GM10266 (cell line): ENCODE results near the gene SLAMF1.
A peak's percentile ranks its signal among the peaks of the same experiment; 100 is the strongest.
"Not testable (repeated sequence)": the region's sequence is repeated elsewhere in the genome, so short reads cannot be mapped to it uniquely, and the experiment has no call there.

Source experiments
- DNase-seq: peaks from one replicate; pipeline ENCODE4 v3.0.0; 2012; ENCODE audit errors: extremely low spot score
- TF ChIP-seq, protein P1 (sequence below): IDR thresholded peaks from 2 replicates; pipeline ENCODE4 v1.5.1; 2012; ENCODE audit warnings: mild to moderate bottlenecking, low read depth; ENCODE audit not compliant: control insufficient read depth, insufficient read depth; ENCODE audit errors: missing control alignments

Gene SLAMF1, protein sequence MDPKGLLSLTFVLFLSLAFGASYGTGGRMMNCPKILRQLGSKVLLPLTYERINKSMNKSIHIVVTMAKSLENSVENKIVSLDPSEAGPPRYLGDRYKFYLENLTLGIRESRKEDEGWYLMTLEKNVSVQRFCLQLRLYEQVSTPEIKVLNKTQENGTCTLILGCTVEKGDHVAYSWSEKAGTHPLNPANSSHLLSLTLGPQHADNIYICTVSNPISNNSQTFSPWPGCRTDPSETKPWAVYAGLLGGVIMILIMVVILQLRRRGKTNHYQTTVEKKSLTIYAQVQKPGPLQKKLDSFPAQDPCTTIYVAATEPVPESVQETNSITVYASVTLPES

DNA sequence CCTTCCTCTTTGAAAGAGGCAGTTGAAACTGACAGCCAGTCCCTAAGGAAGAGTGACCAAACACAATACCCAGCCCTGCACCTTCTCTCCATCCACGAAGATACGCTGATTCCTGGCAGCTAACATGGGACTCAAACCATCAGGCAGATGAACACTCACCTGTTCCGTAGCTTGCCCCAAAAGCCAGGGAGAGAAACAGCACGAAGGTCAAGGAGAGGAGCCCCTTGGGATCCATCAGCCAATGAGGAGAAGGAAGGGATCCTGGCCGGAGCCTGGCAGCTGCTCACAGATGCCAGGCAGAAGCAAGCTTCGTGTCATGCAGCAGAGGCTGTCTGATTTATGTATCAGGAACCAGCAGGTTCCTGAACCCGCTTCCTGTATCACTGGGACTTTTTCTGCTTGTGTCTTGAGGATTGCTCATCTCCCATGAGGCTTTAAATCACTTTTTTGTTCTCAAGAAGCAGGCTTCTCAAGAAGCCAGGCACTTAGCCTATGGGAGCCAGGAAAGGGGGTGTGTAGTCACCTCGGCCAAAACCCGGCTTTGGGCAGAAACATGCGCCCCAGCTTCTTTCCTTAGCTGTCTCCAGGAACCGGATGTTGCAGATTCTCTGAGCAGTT is at the start of gene SLAMF1:
Gene SLAMF1 (minus strand): TSS at position 334 of the 618 bp plus-strand sequence. CDS start 99 bp downstream, at position 235.
- TF ChIP-seq, protein P1, sequence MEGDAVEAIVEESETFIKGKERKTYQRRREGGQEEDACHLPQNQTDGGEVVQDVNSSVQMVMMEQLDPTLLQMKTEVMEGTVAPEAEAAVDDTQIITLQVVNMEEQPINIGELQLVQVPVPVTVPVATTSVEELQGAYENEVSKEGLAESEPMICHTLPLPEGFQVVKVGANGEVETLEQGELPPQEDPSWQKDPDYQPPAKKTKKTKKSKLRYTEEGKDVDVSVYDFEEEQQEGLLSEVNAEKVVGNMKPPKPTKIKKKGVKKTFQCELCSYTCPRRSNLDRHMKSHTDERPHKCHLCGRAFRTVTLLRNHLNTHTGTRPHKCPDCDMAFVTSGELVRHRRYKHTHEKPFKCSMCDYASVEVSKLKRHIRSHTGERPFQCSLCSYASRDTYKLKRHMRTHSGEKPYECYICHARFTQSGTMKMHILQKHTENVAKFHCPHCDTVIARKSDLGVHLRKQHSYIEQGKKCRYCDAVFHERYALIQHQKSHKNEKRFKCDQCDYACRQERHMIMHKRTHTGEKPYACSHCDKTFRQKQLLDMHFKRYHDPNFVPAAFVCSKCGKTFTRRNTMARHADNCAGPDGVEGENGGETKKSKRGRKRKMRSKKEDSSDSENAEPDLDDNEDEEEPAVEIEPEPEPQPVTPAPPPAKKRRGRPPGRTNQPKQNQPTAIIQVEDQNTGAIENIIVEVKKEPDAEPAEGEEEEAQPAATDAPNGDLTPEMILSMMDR: no peak
- DNase-seq: no peak

DNA sequence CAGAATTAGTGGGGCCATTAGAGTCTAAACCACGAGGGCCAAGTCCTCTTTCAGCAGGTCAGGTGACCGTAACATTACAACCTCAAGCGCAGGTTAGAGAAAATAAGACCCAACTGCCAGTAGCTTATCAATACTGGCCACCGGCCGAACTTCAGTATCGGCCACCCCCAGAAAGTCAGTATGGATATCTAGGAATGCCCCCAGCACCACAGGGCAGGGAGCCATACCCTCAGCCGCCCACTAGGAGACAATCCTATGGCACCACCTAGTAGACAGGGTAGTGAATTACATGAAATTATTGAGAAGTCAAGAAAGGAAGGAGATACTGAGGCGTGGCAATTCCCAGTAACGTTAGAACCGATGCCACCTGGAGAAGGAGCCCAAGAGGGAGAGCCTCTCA is 45.5 kb upstream of the SLAMF1 start:
- DNase-seq: not testable (repeated sequence)

DNA sequence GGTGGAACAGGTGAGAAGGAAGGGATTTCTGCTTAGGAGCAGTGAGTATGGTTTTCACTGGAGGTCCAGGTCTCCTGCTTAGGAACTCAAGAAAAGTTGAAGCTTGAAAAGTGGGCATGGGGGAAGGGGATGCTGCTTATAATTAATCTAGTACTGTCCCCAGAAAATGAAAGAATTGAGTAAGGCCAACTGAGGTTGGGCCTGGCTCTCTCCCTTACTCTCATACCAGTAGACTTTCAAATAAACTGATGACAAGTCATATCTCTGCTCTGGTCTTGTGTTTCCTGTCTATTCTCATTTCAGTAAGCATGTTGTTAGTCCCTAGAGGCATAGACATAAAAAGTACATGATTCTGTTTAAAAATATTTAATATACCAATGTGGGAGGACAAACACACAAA is 38.4 kb upstream of the SLAMF1 start:
- TF ChIP-seq, protein P1: no peak

DNA sequence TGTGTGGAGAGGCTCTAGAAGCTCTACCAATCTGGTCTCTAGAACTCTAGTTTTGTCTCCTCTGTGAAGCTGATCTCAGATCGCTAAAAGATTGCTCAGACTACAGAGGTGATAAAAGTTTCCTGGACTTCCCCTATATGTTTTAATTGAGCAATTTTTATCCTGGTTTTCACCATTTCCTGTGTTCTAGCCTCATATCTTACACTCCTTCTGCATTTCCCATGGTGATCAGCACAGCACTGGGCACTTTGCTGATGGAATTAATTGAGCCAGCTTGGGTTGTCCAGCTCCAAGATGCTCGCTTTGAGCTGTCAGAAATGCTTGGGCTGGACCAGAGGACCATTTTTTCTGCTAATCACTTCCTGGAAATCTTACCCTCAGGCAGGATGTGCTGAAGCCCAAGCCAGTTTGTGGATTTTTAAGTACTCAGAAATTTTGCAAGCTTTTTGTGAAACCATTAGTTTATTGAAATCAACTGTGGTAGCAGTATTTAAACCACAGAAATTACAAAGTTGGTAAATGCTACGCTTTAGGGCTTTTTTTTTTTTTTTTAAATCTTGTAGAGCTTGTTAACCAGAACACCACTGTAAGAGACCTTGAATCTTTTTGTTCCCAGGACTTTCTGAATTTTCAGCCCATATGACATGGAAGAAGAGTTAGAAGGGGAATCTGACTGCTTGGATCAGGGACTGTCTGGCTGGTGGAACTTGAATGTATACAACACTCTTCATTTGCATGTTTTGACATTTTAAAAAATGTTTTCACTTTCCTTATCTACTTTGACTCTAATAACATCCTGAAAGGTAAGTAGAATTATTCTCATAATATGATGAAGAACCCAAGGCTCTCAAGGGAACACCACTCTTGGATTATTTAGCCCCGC is 36.4 kb upstream of the SLAMF1 start:
- DNase-seq: no peak
- TF ChIP-seq, protein P1: no peak

More for the DNA sequence above, 38.4 kb upstream of the SLAMF1 start:
- DNase-seq: no peak

DNA sequence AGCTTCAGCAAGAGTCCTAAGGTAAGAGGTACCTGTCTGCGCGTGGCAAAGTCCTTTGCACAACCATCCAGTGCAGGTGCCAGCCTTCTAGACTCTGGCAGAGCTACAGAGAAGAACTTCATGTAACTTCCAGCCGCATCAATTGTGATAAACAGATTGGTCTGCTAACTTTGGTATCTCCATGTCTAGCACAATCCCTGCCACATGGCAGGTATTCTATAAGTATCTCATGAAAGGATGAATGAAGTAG is 35.0 kb upstream of the SLAMF1 start:
- TF ChIP-seq, protein P1: no peak
- no peak for DNase-seq

DNA sequence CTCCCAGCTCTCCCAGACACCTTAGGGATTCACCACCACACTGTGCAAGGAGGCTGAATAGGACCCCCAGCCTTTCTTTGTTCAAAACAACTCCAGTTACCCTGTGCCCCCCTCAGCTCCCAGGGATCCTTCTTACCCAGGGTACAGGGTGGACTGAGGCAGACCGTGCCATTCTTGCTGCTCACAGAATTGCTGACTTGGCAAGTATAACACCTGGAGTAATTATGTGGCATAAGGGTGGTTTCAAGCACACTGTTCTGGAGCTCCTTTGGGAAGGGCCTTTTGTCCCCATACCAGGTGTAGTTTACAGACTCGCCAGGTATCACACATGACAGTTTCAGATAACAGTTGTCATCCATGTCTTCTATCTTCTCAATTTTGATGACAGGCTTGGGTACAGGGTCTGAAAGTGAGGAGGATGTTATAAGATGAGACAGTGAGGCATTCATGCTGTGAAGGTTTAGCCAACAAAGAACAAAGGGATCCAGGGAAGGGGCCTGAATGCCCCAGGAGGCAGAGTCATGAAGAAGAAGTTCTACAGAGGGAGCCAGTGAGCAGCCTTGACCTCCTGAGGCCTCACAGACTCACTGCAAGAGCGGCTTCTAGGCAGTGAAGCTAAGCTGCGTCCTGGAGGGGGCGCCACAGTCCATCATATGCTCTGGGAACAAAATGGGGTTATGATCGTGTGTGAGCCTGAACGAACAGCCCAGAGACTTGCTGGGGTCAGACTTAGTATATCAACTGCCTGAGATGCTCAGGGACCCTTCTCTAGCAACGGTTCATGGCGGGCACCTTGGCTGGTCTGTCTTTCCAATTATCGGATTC is 34.4 kb upstream of the SLAMF1 start:
- TF ChIP-seq, protein P1: peak; percentile 94
- peak; percentile 46 for DNase-seq

DNA sequence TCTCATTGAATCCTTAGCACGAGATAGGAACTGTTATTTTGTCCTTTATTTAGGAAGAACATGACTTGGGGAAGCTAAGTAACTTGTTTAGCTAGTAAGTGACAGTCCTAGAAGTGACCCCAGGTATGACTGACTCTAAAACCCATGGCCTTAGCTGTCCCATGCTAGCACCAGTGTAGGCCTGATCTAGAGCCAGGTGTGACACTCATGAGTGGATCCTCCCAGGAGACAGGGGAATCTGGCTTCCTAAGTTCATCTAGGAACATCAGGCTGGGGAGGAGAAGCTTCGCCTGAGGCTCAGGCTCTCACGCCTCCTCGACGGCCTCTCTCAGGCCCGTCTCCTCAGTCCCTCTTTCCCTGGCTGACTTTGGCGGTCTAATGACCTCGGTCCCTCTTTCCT is 33.6 kb upstream of the SLAMF1 start:
- no peak for DNase-seq
- TF ChIP-seq, protein P1: no peak
